ENCODE measurements around the gene NOP16.

Gene NOP16

DNA sequence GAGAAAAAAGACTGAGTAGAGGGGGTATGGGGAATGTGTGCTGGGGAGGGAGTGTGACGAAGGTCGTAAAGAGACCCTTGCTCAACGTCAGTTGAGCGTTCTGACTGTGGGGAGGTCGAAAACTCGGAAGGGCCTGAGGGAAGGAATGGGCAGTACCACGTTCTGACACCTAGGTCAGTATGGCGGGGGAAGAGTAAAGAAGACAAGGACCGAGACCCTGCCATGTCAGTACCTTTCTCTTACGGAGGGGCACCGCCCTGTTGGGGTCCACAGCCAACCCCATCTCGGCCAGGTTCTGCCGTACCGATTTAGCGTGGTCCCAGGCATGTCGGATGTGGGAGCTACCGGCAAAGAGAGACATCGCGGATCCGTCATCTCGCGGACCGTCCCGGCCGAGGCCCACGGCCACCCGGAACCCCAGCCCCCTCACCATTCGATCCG is 375 bp downstream of the NOP16 start:
- FAIRE-seq: peak; percentile 13
- DNase-seq (ENCODE audit: insufficient read length, low spot score): peak; percentile 12

GRCh38 chr5:176387384-176387925 is 943 bp downstream of the NOP16 start:
- DNase-seq (ENCODE audit: insufficient read length, low spot score) (no peak), FAIRE-seq (no peak)

DNA sequence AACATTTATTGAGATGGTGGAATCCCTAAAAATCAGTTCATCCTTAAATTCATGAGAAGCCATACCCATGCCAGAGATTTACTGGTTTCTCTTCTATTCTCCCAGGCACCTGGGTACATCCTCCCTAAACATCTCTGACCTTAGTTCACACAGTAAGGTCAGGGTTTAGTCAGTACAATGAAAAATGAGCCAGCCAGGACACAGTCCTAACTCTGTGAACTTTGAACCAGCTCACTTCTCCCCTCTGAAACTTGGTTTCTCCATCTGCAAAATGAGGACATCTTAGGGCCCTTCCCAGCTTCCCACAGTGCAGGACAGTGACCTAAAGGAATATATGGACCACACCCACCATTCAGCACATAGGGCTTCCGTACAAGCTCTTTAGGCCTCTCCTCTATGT is 1.9 kb downstream of the NOP16 start:
- DNase-seq (ENCODE audit: insufficient read length, low spot score): no peak

DNA sequence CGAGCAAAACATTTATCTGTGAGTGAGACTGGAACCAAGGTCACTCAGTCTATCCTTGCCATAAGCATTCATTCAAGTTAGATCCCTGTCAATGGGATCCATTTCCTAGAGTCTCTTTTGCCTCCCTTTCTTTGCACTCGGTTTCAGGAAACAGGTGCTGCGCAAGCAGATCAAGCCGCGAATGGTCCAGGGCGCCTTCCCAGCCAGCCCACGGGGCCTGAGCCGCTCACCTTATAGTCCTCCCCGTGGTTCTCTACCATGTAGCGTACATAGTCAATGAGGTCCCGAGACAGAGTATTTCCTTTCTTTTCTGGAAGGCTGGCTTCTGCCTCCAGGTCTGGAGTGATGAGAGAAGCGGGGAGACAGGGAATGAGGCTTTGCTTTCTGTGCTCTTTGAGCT is 3.4 kb downstream of the NOP16 start:
- no peak for DNase-seq (ENCODE audit: insufficient read length, low spot score)
- no peak for FAIRE-seq

More for the DNA sequence above, 1.9 kb downstream of the NOP16 start:
- no peak for FAIRE-seq

DNA sequence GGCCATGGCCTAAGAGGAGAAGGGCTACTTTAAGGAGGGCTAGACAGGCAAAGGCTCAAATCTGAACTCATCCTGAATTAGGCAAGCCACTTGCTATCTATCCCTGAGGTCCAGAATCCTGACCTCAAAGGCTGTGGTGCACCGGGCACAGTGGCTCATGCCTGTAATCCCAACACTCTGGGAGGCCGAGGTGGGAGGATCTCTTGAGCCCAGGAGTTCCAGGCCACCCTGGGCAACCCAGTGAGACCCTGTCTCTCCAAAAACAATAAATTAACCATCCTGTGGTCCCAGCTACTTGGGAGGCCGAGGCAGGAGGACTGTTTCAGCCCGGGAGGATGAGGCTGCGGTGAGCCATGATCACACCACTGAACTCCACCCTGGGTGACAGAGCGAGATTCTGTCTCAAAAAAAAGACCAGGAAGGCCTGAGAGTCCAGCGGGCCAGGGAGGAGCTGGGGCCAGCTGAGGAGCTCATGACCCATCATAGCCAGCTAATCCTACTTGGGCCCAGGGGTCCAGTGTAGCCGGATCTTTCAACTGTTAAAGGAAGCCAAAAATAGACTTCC is 4.0 kb downstream of the NOP16 start:
- no peak for DNase-seq (ENCODE audit: insufficient read length, low spot score)
- FAIRE-seq: no peak

DNA sequence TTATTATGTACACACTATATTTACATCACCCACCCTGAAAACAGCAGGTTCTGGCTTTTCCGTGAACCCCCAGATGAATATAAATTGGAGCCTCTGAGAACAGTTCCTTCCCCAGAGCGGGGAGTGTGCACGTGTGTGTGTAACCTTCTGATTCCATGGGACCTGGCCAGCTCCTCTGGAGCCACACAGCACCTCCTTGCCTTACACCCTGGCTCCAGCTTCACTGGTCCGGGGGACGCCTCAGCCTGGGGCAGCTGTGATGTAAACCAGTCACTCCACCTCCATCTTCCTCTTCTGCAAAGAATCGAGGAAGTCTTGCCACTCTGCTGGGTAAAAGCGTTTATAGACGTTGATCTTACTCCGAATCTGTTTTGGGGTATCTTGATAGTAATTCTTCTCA is 4.4 kb downstream of the NOP16 start:
- FAIRE-seq: no peak
- DNase-seq (ENCODE audit: insufficient read length, low spot score): no peak

- no peak for DNase-seq (ENCODE audit: insufficient read length, low spot score)
- FAIRE-seq: no peak
Observed at GRCh38 chr5:176383248-176383905, 5.0 kb downstream of the NOP16 start.

DNA sequence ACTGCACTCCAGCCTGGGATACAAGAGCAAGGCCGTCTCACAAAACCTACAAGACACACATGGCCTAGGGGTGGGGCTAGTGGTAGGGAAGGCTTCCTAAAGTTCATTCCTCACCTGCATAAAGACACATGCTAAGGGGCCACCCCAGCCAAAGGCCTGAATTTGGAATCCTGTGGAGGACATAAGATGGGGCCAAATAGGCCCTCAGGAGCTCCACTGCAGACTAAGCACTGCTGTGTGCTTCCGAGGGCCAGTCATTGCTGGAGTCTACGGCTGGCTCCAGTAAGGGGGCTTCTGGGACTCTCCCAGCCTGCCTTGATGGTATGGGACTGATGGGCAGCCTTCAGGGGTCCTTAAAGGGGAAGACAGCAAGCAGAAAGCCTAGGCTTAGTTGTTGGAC is 5.7 kb downstream of the NOP16 start:
- DNase-seq (ENCODE audit: insufficient read length, low spot score): no peak
- no peak for FAIRE-seq

DNA sequence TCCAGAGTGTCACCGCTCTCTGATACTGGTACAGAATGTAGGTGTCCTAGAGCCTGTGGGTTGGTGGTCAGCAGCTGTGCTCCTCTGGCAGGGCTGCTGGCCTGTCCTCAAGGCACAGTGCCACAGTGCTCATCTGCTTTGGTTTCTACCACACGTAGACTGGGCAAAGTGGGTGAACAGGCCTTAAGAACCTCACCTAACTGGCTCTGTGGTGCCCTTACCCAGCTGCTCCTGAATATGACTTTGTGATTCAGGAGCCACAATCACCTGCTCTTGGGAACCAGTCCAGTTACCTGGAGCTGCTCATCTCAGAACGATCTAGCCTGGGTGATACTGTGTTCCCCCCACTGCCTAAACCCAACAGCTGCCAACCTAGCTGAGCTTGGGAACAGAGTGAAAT is 6.4 kb downstream of the NOP16 start:
- DNase-seq (ENCODE audit: insufficient read length, low spot score): no peak
- FAIRE-seq: no peak

DNA sequence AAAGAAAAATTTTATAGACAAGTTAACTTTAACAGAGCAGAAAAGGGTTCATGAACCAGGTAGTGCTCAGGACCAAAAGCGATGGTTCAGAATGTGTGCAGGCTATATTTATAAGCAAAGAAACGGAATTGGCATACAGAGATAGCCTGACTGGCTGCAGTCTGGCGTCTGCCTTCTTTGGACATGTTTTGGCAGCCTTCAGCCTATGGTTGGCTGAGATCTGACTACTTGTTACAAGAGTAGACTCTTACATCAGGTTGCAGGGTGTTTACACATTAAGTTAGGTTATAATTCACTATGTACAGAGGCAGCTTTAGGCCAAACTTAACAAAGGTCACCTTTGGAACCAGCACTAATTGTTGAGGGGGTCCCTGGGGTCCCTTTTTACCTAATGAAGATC is 7.0 kb downstream of the NOP16 start:
- no peak for FAIRE-seq
- no peak for DNase-seq (ENCODE audit: insufficient read length, low spot score)

DNA sequence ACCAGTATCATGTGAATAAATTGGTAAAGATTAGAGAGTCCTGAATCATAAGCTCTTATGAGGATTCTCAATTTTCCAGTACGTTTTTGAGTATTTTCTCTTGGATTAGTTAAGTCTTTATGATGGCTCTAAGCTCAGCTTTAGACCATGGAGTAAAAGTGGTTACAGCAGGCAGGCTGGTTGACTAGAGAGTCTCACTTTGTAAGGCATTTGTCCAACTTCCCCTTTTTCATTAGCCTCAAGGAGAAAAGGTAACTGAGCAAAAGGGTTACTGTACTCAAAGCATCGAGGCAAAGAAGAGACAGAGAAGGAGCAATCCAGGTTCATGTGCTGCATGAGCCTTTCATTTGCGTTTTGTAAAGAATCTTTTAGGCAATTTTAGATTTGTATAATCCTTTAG is 8.5 kb downstream of the NOP16 start:
- FAIRE-seq (no peak), DNase-seq (ENCODE audit: insufficient read length, low spot score) (no peak)

- FAIRE-seq (no peak), DNase-seq (ENCODE audit: insufficient read length, low spot score) (no peak)
Observed at GRCh38 chr5:176373100-176373818, 15.1 kb downstream of the NOP16 start.

GRCh38 chr5:176371621-176372539 is 16.5 kb downstream of the NOP16 start:
- DNase-seq (ENCODE audit: insufficient read length, low spot score) (no peak), FAIRE-seq (no peak)

GRCh38 chr5:176369934-176370711 is 18.3 kb downstream of the NOP16 start:
- DNase-seq (ENCODE audit: insufficient read length, low spot score): no peak
- no peak for FAIRE-seq

GRCh38 chr5:176368726-176369125 is 19.7 kb downstream of the NOP16 start:
- DNase-seq (ENCODE audit: insufficient read length, low spot score) (no peak), FAIRE-seq (no peak)

DNA sequence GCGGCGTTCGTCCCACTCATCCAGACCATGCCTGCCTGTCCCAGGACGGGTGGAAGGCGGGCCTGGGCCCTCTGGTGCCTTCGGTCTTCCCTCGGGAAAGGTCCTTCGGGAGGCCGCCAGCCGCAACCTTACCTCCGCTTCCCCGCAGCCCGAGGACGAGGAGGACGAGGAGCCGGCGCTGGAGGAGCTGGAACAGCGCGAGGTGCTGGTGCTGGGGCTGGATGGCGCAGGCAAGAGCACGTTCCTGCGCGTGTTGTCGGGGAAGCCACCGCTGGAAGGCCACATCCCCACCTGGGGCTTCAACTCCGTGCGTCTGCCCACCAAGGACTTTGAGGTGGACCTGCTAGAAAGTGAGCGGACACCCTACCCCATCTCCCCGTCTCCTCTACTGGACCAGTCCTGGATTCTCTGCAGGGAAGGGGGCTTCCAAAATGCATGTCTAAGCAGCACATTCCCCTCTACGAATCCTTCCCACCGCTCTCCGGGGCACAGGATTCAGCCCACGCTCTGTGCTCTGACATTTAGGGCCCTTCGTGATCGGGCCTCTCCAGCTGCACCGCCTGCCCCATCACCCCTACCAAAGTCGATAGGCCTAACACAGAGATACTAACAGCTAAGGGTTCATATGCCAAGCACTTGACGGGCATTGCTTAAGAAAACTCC is 22.0 kb downstream of the NOP16 start:
- FAIRE-seq (no peak), DNase-seq (ENCODE audit: insufficient read length, low spot score) (no peak)

- peak; percentile 82 for DNase-seq (ENCODE audit: insufficient read length, low spot score)
Observed at GRCh38 chr5:176365351-176366231, 22.8 kb downstream of the NOP16 start, which contains the start of gene ARL10. ARL10 (plus strand) TSS chr5:176365487; CDS start chr5:176365564, 77 bp downstream.

DNA sequence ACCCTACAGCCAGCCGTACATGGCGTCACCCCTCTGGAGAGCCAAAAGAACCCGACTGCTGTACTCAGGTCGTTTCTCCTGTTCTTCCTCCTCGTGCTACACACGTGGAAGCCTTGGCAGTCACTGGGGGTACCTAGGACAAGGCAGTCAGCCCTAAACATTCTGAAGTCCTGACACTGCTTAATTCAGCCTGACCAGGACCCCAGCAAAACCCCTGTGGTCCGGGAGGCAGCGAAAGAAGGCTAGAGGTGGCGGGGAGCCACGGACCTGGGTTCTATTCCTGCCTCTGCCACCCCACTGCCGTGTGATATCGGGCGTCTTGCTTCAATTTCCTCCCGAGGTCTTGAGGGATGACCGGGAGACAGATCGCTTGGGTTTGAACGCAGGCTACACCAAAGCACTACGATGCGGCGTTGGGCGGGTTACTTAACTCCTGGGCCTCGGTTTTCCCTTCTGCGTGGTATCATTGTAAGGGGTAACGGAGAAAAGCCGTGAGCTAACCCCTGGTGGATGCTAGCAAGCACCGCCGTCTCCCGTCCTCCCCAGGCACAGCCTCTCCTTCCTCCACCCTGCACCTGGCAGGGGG is 23.5 kb downstream of the NOP16 start:
- DNase-seq (ENCODE audit: insufficient read length, low spot score): no peak
- no peak for FAIRE-seq

More at GRCh38 chr5:176365351-176366231, 22.8 kb downstream of the NOP16 start, which contains the start of gene ARL10:
- FAIRE-seq: peak; percentile 79
